Heart right ventricle (tissue), 16 donors: ENCODE measurements around the gene COX7B. TPM values are rescaled to one million over a fixed set of nuclear protein-coding genes. Genes with fewer than 3 reads are reported as not detected.
"Not testable (repeated sequence)": the region's sequence is repeated elsewhere in the genome, so short reads cannot be mapped to it uniquely, and the experiment has no call there.

Experiments
- ATAC-seq, 8 donors: fragments of 200-7000 bp; cut with Tn5 transposase; one replicate each; pipeline ENCODE4 v1.9.1; 2020; ENCODE audit warnings: mild to moderate bottlenecking in 8 of 8, moderate library complexity in 8 of 8, moderate number of reproducible peaks in 1 of 8
- DNase-seq, 2 donors: peaks; one replicate each; pipeline ENCODE4 v3.0.0-alpha.2; 2020
- H3K27ac ChIP-seq, 10 donors: fragments of 200-600 bp; sonication (generic) in 2 of 10; one replicate each; pipeline versions ENCODE4 v1.5.0 to v1.8.0; 2020 to 2022; ENCODE audit warnings: mild to moderate bottlenecking in 3 of 10
- H3K27me3 ChIP-seq, 7 donors: fragments of 200-600 bp; one replicate each; pipeline ENCODE4 v1.8.0; 2021 to 2022; ENCODE audit warnings: mild to moderate bottlenecking in 2 of 7
- H3K36me3 ChIP-seq, 9 donors: fragments of 200-600 bp; sonication (generic) in 1 of 9; one replicate each; pipeline versions ENCODE4 v1.5.0 to v1.8.0; 2020 to 2022; ENCODE audit warnings: mild to moderate bottlenecking in 2 of 9
- H3K4me1 ChIP-seq, 9 donors: fragments of 200-600 bp; sonication (generic) in 1 of 9; one replicate each; pipeline versions ENCODE4 v1.5.0 to v1.8.0; 2020 to 2022; ENCODE audit warnings: mild to moderate bottlenecking in 4 of 9
- H3K4me3 ChIP-seq, 10 donors: fragments of 200-600 bp; sonication (generic) in 2 of 10; one replicate each; pipeline versions ENCODE4 v1.5.0 to v1.8.0; 2020 to 2022; ENCODE audit warnings: mild to moderate bottlenecking in 7 of 10, moderate library complexity in 2 of 10
- H3K9me3 ChIP-seq, 11 donors: fragments of 200-600 bp in 10 of 11; sonication (generic) in 2 of 11; one replicate each; pipeline versions ENCODE4 v1.5.0 to v1.8.0; 2013 to 2022; ENCODE audit warnings: mild to moderate bottlenecking in 2 of 11, control low read depth in 1 of 11, moderate library complexity in 1 of 11
- CTCF ChIP-seq, 9 donors: fragments of 200-600 bp; sonication (generic) in 2 of 9; IDR thresholded peaks; one replicate each; pipeline versions ENCODE4 v1.5.0 to v1.8.0; 2021 to 2022; ENCODE audit warnings: antibody characterized with exemption in 9 of 9, mild to moderate bottlenecking in 5 of 9, moderate library complexity in 1 of 9
- whole genome bisulfite sequencing, 2 donors: extraction: QIAGEN DNeasy Blood & Tissue Kit; methylation state at CpG; one replicate each; pipeline ENCODE4 v1.1.7; 2013; ENCODE audit warnings: inconsistent platforms in 1 of 2; 5-methylcytosine and 5-hydroxymethylcytosine counted together
- intact Hi-C, 10 donors: fragments of 100-400 bp; cut with DNase I; formaldehyde crosslinking; loops; one replicate each; pipeline versions ENCODE4 v1.11.1 to v1.14.2; 2022
- polyA plus RNA-seq, 2 donors: library from polyadenylated mRNA; stranded (reverse); fragments of 200-250 nt; gene quantifications; one replicate each; pipeline ENCODE4 v1.2.3, GENCODE V29; 2013
- total RNA-seq, 10 donors: library from RNA; stranded (reverse); fragmentation: NEBNext Ultra II Directional in 3 of 10; extraction: Animal tissue kit (Norgen Biotek cat#: 25700) in 3 of 10; gene quantifications; one replicate each; pipeline versions ENCODE4 v1.2.1 to v1.2.4, GENCODE V29; 2021 to 2023
- donor health status: Arrhythmogenic right ventricular cardiomyopathy.
- donor health status: ischemic (EF 13 %, LVEDD 7.1; RV severe dilation, severe dysfunction).
- donor health status: healthy with polysubstance abuse.
- donor health status: DM: no; HTN: yes; CAD: no.
- donor health status: DM: no; HTN: no; CAD: no.
- donor health status: ischemic (EF 25% LVEDD 6.9; RV normal size, moderate dysfunction).
- donor health status: ischemic (EF 25% LVEDD 5.7; RV mildly dilated, moderate dysfunction).
- donor health status: healthy.
- donor health status: DM: yes; HTN: yes; CAD: no.
- donor health status: Ischemic cardiomyopathy.
- donor health status: ischemic (EF 35%, LVEDD 5.7; RV mildly dilated, moderate dysfunction).
- donor health status: nonischemic (EF 11% LVEDD 7.7; RV severe dilation, severe dysfunction).
- donor health status: DM: yes; HTN: yes; CAD: no.
- donor health status: PGD.
- donor health status: ischemic (EF 29% LVEDD 5.4; RV normal size, mild dysfunction).
- donor health status: nonischemic (EF 23%, LVEDD 6.1; RV moderate dilation, normal function).

The COX7B gene
- total and polyA plus RNA-seq, 12 donors = 915 to 7,586 (median 1,474) TPM

GRCh38 chrX:77938083-77938680 is 38.9 kb downstream of the COX7B start:
- peaks cover 0 to 9% (median 0%) of the 10 kb centered on the region in 9 donors for H3K4me1 ChIP-seq
- no peak for ATAC-seq
- intact Hi-C loops = no loop called here
- no peak for TF ChIP-seq CTCF (IDR thresholded peaks at IDR 0.05)
- H3K4me3 ChIP-seq = no peak overlapping the region
- DNase-seq = no peak
- no peaks in the 10 kb centered on the region for H3K36me3 ChIP-seq
- no peaks in the 10 kb centered on the region for H3K9me3 ChIP-seq
- no peak overlapping the region for H3K27ac ChIP-seq
- 95% methylated on average over 4 of the region's 4 CpGs for WGBS, 2 donors
- H3K27me3 ChIP-seq = no peaks in the 10 kb centered on the region

- 96 to 99% methylated on average over 6 of the region's 6 CpGs for WGBS, 2 donors
- intact Hi-C loops, ATAC-seq: not testable (repeated sequence)
Measured at GRCh38 chrX:77945031-77945430, 45.8 kb downstream of the COX7B start.

DNA sequence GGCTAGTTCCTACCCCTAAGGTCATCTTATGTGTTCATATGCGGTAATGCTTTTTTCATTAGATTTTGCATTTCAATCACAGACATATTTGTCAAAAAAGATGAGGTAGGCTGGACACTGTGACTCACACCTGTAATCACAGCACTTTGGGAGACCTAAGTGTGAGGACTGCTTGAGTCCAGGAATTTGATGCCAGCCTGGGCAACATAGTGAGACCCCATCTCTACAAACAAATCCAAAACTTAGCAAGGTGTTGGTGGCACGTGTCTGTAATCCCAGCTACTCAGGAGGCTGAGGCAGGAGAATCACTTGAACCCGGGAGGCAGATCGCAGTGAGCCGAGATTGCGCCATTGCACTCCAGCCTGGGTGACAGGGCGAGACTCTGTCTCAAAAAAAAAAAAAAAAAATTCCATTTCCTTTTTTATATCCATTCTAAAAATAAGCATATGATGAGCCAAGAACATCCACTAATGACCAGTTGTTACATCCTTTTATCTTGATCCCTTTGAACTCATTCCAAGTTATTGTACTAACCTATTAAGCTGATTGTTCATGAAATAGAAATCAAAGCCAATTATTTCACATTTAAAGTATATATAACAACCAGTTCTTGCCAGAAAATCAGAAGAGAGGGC is 46.8 kb downstream of the COX7B start:
- Histone ChIP-seq H3K36me3 (no peaks in the 10 kb centered on the region), H3K27me3 (no peaks in the 10 kb centered on the region), H3K4me3 (no peak overlapping the region), H3K4me1 (peaks cover 0 to 9% (median 0%) of the 10 kb centered on the region in 9 donors), H3K9me3 (no peaks in the 10 kb centered on the region), H3K27ac (no peak overlapping the region)
- intact Hi-C loops = no loop called here
- ATAC-seq = no peak
- TF ChIP-seq CTCF (IDR thresholded peaks at IDR 0.05) = no peak
- DNase-seq = no peak
- 68 to 82% methylated on average over 7 of the region's 7 CpGs for WGBS, 2 donors

More at GRCh38 chrX:77945031-77945430, 45.8 kb downstream of the COX7B start:
- not testable (repeated sequence) for H3K9me3 ChIP-seq, H3K4me1 ChIP-seq, H3K27ac ChIP-seq, H3K4me3 ChIP-seq, H3K36me3 ChIP-seq, DNase-seq, H3K27me3 ChIP-seq

DNA sequence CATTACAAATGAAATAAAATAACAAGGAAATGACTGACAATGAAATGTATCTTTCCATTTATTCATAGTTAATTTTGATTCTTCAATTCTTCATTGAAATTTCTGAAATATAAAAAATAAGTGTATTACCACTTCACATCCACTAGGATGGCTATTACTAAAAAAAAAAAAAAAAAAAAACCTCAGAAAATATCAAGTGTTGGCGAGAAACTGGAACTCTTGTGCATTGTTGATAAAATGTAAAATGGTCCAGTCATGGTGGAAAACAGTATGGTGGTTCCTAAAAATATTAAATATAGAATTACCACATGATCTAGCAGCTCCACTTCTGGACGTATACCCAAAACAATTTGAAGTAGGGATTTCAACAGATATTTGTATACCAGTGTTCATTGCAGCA is 47.3 kb downstream of the COX7B start:
- WGBS, 2 donors = 86 to 92% methylated on average over 2 of the region's 2 CpGs
- no peak for TF ChIP-seq CTCF (IDR thresholded peaks at IDR 0.05)
- peaks cover 0 to 9% (median 0%) of the 10 kb centered on the region in 9 donors for H3K4me1 ChIP-seq
- DNase-seq (no peak), ATAC-seq (no peak)
- H3K27me3 ChIP-seq = no peaks in the 10 kb centered on the region
- H3K27ac ChIP-seq = no peak overlapping the region
- H3K36me3 ChIP-seq = no peaks in the 10 kb centered on the region
- no peak overlapping the region for H3K4me3 ChIP-seq
- intact Hi-C loops = no loop called here
- H3K9me3 ChIP-seq = no peaks in the 10 kb centered on the region

DNA sequence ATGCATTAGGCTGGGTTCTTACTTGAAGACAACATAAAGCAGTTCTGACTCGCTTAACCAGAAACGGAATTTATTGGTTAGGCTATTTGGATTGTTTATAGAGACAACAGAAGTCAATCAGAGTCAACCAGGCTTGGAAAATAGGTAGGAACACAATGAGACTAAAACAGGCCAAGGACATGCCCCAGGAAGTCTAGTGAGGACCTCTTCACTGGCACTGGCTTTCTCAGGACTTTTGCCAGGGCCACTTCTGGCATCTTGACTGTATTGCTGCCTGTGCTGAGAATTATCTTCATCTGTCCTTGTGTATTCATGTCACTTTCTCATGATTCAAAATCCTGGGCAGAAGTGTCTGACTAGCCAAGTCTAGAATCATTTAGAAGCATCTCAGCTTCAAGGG is 50.6 kb downstream of the COX7B start:
- no peak for TF ChIP-seq CTCF (IDR thresholded peaks at IDR 0.05)
- DNase-seq (no peak), ATAC-seq (no peak)
- Histone ChIP-seq H3K4me1 (peaks cover 0 to 14% (median 4%) of the 10 kb centered on the region in 9 donors), H3K4me3 (no peak overlapping the region), H3K27me3 (no peaks in the 10 kb centered on the region), H3K27ac (no peak overlapping the region), H3K9me3 (no peaks in the 10 kb centered on the region), H3K36me3 (no peaks in the 10 kb centered on the region)
- WGBS, 2 donors = 90 to 94% methylated on average over 2 of the region's 2 CpGs
- intact Hi-C loops = no loop called here
